Activated T-cell treated with anti-CD3 and anti-CD28 coated beads, Interleukin-2, amount 50 U/mL, for 72 hours (primary cell): ENCODE results near the gene CFAP61. TPM values are rescaled to one million over a fixed set of nuclear protein-coding genes. Genes with fewer than 3 reads are reported as not detected.
"Not testable (repeated sequence)": the region's sequence is repeated elsewhere in the genome, so short reads cannot be mapped to it uniquely, and the experiment has no call there.

ENCODE experiments used
- ATAC-seq, 2 donors: fragments of 150-1000 bp; cut with Tn5 transposase; replicated peaks in 1 of 2; 2 replicates each; pipeline ENCODE4 v1.10.0; 2021; ENCODE audit warnings: moderate library complexity in 2 of 2, mild to moderate bottlenecking in 1 of 2
- DNase-seq, 2 donors: peaks; one replicate each; pipeline ENCODE4 v3.0.0; 2021 to 2022; ENCODE audit warnings: mixed read lengths in 1 of 2
- H3K27ac Mint-ChIP-seq: one replicate; pipeline ENCODE4 v1.8.0; 2022; ENCODE audit warnings: mild to moderate bottlenecking, moderate library complexity, mixed read lengths
- H3K27me3 Mint-ChIP-seq: one replicate; pipeline ENCODE4 v1.8.0; 2022; ENCODE audit warnings: low read depth, mixed read lengths
- H3K36me3 Mint-ChIP-seq, 2 donors: one replicate each; pipeline ENCODE4 v1.8.0; 2022; ENCODE audit warnings: mixed read lengths in 2 of 2, mild to moderate bottlenecking in 1 of 2; ENCODE audit not compliant: insufficient read depth in 2 of 2
- H3K4me1 Mint-ChIP-seq: one replicate; pipeline ENCODE4 v1.8.0; 2022; ENCODE audit warnings: low read depth, mixed read lengths
- H3K4me3 Mint-ChIP-seq, 2 donors: one replicate each; pipeline ENCODE4 v1.8.0; 2022; ENCODE audit warnings: mild to moderate bottlenecking in 2 of 2, mixed read lengths in 2 of 2, moderate library complexity in 2 of 2
- H3K9me3 Mint-ChIP-seq, 2 donors: one replicate each; pipeline ENCODE4 v1.8.0; 2022; ENCODE audit warnings: mixed read lengths in 2 of 2
- total RNA-seq, 2 donors: library from RNA; stranded (reverse); gene quantifications; one replicate each; pipeline ENCODE4 v1.2.3, GENCODE V29; 2022

The CFAP61 gene
- total RNA-seq, 2 donors from 2014 or later: not detected

DNA sequence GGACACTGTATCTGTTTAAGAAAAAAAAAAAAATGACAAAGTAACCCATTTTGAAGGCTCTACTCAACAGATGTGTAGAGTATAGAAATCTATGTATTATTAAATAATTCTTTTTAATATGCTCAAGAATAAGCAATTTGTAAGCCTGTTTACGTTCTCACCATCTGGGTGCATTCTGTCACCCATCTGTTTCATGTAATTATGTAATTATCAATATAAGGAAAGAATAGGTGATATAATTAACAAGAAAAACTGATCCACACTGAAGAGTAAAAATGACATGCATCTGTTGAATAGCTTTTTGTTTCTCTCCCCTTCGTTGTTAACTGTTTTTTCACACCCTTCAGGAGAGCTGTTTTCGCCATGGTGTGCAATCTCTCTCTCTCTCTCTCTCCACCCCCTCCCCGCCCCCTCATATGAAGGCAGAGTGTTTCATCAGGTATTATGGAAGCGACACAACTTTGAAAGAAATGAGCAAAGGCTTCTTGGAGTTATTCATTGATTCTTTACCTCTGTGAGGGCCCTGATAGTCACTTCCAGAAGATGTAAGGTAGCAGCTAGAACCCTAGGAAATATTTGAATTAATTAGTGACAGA, 161.3 kb downstream of the CFAP61 start:
- Mint-ChIP-seq H3K4me3 (no peak overlapping the region), H3K27me3 (peaks cover 12% of the 10 kb centered on the region), H3K4me1 (no peaks in the 10 kb centered on the region), H3K9me3 (peaks cover 0 to 2% of the 10 kb centered on the region in 2 donors), H3K27ac (no peak overlapping the region), H3K36me3 (no peaks in the 10 kb centered on the region)
- DNase-seq (no peak), ATAC-seq (no peak)

DNA sequence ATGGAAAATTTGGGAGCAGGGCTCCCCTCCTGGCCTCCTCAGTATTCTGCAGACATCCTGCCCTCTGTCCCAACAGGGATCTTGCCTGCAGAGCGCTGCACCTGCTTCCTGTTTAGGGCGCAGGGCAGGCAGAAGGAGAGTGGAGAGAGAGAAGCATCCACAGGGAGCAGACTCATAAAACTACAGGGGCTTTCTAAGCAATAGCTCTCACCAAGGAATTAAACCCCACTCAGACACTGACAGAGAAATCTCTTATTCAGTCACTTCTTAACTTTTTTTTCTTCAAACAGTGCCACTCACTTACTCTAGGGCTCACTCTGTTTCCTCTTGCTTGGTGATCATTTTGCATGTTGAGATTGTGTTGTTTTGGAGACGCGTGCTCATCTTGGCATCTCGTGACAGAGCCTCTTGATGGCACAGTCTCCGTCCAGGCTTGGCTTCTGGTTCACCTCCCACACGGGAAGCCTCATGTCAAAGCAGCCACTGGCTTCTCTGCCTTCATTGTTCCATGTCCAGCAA, 162.5 kb downstream of the CFAP61 start:
- H3K4me3 Mint-ChIP-seq: no peak overlapping the region
- no peak overlapping the region for H3K27ac Mint-ChIP-seq
- no peaks in the 10 kb centered on the region for H3K4me1 Mint-ChIP-seq
- H3K9me3 Mint-ChIP-seq: peaks cover 0 to 2% of the 10 kb centered on the region in 2 donors
- no peak for ATAC-seq
- no peak for DNase-seq
- no peaks in the 10 kb centered on the region for H3K36me3 Mint-ChIP-seq
- H3K27me3 Mint-ChIP-seq: peaks cover 11% of the 10 kb centered on the region

DNA sequence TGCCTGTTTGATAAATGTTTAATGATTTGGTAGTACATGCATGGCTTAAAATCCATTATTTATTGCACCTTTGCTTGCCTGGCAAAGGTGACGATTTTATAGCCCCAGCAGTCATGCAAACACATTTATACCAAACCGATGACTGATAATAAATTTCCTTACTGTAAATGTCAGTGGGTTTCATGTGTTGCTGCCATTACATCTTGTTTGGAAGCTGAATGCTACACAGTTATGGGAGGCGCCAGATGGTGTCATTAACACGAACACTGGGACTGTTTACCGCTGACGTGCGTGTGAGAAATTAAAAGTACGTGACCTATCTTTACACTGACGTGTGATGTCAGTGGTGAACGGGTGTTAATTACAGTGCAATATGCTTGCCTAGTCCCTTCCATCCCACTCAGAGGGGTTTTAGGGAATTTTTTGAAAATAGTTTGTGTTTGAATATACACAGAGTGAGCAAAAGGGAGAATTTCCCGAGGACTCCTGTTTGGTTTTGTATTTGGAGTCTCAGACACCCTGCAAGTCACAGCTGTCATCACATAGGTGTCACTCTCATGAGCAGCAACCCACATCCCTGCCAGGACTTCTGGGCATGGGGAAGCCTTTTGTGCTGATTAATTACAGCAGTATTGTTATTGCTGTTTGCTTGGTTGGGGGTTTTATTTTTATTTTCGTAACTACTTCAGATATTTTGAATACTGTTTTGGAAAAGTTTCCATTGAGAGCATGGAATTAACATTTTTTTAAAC, 163.8 kb downstream of the CFAP61 start:
- peaks cover 11% of the 10 kb centered on the region for H3K27me3 Mint-ChIP-seq
- no peak overlapping the region for H3K27ac Mint-ChIP-seq
- no peak for DNase-seq
- H3K4me1 Mint-ChIP-seq: no peaks in the 10 kb centered on the region
- H3K9me3 Mint-ChIP-seq: peaks cover 0 to 2% of the 10 kb centered on the region in 2 donors
- peak in 1 of 2 donors; percentile 33 for ATAC-seq
- H3K4me3 Mint-ChIP-seq: no peak overlapping the region
- no peaks in the 10 kb centered on the region for H3K36me3 Mint-ChIP-seq

DNA sequence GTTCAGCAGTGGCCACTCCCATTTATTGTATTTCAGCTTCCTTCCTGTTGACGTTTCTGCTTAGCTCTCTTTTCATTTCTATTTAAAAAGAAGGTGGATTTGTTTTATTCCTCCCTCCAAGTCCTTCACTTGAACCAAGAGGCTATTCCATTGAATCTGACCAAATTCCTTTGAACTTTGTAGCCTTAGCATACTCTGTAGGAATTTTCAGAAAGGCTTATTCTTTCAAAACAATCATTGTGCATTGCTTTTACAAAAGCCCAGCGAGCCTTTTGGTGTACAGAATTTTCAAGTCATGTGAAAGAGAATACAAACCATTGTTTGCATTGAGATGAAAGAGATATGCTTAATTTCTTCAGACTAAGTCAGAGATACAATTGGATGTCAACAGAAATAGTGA, 164.6 kb downstream of the CFAP61 start:
- Mint-ChIP-seq H3K27ac (no peak overlapping the region), H3K27me3 (peaks cover 11% of the 10 kb centered on the region), H3K4me3 (no peak overlapping the region), H3K9me3 (peaks cover 0 to 2% of the 10 kb centered on the region in 2 donors), H3K4me1 (no peaks in the 10 kb centered on the region), H3K36me3 (no peaks in the 10 kb centered on the region)
- no peak for ATAC-seq
- DNase-seq: no peak

DNA sequence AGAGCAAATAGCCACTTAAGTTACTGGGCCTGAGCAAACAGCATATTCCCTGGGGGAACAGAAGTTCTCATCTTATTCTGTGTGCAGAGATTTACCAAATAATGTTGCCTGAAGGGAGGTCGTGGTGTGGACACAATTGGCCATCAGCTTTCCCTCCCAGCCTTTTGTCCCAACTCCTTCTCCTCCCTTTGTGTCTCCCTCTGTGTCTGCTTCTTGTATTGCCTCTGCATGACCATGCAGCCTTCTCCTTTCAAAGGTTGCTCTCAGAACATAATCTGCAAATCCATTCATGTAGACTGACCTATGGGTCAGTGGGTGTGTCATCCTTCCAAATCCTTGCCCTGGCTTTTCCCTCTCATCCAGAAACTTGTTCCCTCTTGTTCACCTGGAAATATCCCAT, 165.3 kb downstream of the CFAP61 start:
- ATAC-seq: no peak
- no peak overlapping the region for H3K4me3 Mint-ChIP-seq
- H3K9me3 Mint-ChIP-seq: peaks cover 0 to 2% of the 10 kb centered on the region in 2 donors
- no peak overlapping the region for H3K27ac Mint-ChIP-seq
- H3K27me3 Mint-ChIP-seq: peaks cover 11% of the 10 kb centered on the region
- DNase-seq: no peak
- H3K36me3 Mint-ChIP-seq: no peaks in the 10 kb centered on the region
- no peaks in the 10 kb centered on the region for H3K4me1 Mint-ChIP-seq

DNA sequence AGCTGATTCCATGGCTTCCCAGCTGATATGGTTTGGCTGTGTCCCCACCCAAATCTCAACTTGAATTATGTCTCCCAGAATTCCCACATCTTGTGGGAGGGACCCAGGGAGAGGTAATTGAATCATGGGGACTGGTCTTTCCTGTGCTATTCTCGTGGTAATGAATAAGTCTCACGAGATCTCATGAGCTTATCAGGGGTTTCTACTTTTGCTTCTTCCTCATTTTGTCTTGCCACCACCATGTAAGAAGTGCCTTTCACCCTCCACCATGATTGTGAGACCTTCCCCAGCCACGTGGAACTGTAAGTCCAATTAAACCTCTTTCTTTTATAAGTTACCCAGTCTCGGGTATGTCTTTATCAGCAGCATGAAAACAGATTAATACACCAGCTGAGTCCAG, 165.8 kb downstream of the CFAP61 start:
- H3K36me3 Mint-ChIP-seq, ATAC-seq, H3K27ac Mint-ChIP-seq, DNase-seq, H3K4me1 Mint-ChIP-seq, H3K9me3 Mint-ChIP-seq, H3K4me3 Mint-ChIP-seq: not testable (repeated sequence)
- H3K27me3 Mint-ChIP-seq: peaks cover 11% of the 10 kb centered on the region

DNA sequence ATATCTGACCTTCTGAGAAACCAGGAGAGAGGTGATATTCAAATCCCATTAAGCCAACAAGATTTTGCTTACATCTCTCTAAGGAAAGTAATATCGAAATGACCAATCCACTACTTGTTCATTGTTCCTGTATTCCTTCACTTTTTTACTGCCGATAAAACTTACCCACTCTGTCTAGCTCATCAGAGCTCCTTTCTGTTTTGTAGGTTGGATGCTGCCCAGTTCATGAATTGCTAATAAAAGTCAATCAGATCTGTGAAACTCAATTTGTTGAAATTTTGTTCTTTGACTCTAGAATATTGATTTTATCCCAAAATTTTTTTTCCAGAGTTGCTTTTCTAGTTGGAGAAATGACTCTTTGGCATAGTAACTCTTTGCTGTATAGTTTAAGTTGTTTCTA, 166.7 kb downstream of the CFAP61 start:
- Mint-ChIP-seq H3K4me1 (no peaks in the 10 kb centered on the region), H3K27ac (no peak overlapping the region), H3K4me3 (no peak overlapping the region), H3K36me3 (no peaks in the 10 kb centered on the region), H3K9me3 (peaks cover 0 to 2% of the 10 kb centered on the region in 2 donors), H3K27me3 (peaks cover 11% of the 10 kb centered on the region)
- no peak for DNase-seq
- ATAC-seq: no peak

DNA sequence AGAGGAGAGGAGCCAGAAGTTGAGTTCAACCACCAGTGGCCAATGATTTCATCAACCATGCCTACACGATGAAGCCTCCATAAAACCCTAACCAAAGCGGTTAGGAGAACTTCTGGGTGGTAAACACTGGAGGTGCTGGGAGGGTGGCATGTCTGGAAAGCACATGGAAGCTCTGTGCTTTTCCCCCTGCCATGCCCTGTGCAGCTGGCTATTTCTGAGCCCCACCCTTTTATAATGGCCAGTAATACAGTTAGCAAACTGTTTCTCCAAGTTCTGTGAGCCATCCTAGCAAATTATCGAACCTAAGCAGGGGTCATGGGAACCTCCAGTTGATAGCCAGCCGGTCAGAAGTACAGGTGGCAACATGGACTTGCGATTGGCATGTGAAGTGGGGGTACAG, 167.8 kb downstream of the CFAP61 start:
- Mint-ChIP-seq H3K4me1 (no peaks in the 10 kb centered on the region), H3K4me3 (no peak overlapping the region), H3K27ac (no peak overlapping the region), H3K36me3 (no peaks in the 10 kb centered on the region), H3K27me3 (peaks cover 8% of the 10 kb centered on the region), H3K9me3 (peaks cover 0 to 2% of the 10 kb centered on the region in 2 donors)
- ATAC-seq (no peak), DNase-seq (no peak)

DNA sequence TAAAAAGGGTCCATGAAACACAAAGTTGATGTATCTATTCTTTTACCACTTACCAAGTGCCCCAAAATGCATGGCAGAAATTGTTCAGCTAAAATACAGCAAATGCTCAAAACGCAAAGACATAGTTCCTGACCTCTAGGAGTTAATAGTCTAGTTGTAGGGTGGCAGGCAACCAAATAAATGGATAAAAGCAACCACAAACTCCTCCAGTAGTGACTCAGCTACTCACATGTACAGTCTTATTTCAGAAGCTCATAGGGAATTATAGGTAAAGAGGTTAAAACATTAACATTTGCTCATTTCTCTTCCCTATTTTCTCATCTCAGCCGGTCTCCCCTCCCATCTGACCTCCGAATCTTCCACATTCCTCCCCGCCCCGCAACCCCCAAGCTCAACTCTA, 171.6 kb downstream of the CFAP61 start:
- DNase-seq (no peak), ATAC-seq (no peak)
- Mint-ChIP-seq H3K4me3 (no peak overlapping the region), H3K9me3 (peaks cover 0 to 2% of the 10 kb centered on the region in 2 donors), H3K4me1 (no peaks in the 10 kb centered on the region), H3K27me3 (peaks cover 12% of the 10 kb centered on the region), H3K36me3 (peaks cover 1 to 2% of the 10 kb centered on the region in 2 donors), H3K27ac (no peak overlapping the region)

DNA sequence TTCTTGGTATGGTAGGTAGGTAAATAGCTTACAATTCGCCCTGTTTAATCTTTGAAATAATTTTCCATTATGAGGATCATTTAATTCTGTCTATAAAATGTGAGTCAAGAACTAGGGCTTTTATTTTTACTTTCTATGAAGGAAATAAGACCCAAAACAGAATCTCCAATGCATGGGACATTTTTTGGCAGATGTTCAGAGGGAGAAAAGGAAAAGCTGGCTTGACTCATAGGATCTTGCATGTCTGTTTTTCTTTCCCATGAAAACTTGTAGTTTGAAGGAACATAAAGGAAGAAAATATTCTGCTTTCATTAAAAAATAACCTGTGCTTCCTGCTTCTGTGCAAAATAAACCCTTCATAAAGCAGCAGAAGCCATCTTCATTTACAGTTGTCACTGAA, 172.5 kb downstream of the CFAP61 start:
- peaks cover 0 to 2% of the 10 kb centered on the region in 2 donors for H3K9me3 Mint-ChIP-seq
- no peak overlapping the region for H3K4me3 Mint-ChIP-seq
- DNase-seq (no peak), ATAC-seq (no peak)
- H3K36me3 Mint-ChIP-seq: peaks cover 1 to 2% of the 10 kb centered on the region in 2 donors
- no peak overlapping the region for H3K27ac Mint-ChIP-seq
- no peaks in the 10 kb centered on the region for H3K4me1 Mint-ChIP-seq
- H3K27me3 Mint-ChIP-seq: peaks cover 12% of the 10 kb centered on the region

DNA sequence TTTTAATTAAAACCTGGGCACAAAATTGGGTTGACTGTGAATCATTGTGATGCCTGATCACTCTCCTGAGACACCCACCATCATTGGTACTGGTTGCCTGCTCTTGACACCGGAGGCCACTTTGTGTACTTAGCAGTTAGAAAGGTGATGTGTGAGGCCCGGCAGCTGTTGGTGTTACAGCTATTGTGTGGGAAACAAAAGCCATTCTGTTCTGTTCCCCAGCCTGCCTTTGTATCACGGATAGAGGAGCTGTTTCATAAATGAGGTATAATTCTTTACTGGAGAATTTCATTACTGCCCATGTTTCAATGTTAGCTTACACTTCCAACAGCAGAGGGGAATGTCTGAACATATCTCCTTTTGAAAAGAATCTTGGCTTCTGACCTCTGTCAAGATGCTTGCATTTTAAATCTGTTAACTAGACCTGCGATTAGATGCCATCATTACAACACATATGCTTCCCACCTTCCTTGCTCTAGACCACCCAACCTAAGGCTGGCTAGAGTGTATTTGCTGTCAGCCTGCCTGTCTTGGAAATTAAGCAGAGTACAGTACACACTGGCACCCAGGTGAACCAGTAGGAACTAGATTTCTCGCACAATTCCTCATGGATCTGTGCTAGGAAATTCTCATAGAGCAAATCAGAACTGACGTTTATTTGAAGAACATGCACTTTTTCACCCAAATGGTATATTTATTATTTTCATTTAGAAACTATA, 173.2 kb downstream of the CFAP61 start:
- DNase-seq (no peak), ATAC-seq (no peak)
- Mint-ChIP-seq H3K4me1 (no peaks in the 10 kb centered on the region), H3K4me3 (no peak overlapping the region), H3K27ac (no peak overlapping the region), H3K9me3 (peaks cover 0 to 2% of the 10 kb centered on the region in 2 donors), H3K27me3 (peaks cover 12% of the 10 kb centered on the region), H3K36me3 (peaks cover 1 to 2% of the 10 kb centered on the region in 2 donors)

DNA sequence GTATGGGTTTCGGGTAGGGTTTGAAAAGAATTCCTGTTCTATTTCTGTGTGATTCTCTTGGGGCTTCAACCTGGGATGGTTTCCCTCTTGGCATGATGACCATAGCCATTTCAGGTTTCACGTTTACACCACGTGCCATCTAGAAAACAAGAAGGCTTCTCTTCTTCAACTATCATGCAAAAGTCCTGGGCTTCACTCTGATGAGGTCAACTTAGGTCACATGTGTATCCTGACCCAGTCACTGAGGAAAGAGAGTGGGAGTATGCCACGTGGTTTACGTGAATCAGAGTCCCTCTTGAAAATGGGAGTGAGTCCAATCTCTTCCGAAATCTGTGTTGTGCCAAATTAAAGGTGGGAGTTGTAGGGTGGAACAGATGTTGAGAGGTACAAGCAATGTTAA, 174.2 kb downstream of the CFAP61 start:
- no peak for ATAC-seq
- Mint-ChIP-seq H3K4me3 (no peak overlapping the region), H3K4me1 (no peaks in the 10 kb centered on the region), H3K27me3 (peaks cover 18% of the 10 kb centered on the region), H3K36me3 (peaks cover 1 to 2% of the 10 kb centered on the region in 2 donors), H3K27ac (no peak overlapping the region), H3K9me3 (peaks cover 0 to 2% of the 10 kb centered on the region in 2 donors)
- no peak for DNase-seq

DNA sequence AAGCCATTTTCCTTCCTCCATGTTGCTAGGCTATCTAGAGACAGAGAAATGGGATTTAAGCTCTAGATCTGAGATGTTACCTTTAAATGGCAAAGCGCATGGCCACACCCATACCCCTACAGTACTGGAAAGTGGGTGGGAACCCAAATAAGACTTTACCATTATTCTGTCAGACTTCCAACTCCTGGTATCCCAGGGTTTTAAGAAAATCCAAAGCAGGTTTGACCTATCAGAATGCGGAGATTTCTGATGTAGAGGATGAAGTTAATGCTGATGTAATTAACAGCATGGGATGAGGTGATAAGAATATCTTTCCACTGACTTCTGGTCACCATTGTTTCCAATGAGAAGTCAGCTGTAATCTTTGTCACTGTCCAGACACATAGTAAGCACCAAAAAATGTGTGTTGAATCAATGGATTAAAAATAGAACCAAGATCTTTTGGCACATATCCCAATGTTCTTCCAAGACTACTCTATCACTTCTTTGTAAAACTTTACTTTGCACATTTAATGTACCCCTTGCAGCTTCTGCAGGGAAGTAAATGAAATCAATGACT, 174.8 kb downstream of the CFAP61 start:
- ATAC-seq (no peak), DNase-seq (no peak)
- Mint-ChIP-seq H3K27me3 (peaks cover 19% of the 10 kb centered on the region), H3K4me3 (no peak overlapping the region), H3K36me3 (peaks cover 1 to 2% of the 10 kb centered on the region in 2 donors), H3K27ac (no peak overlapping the region), H3K4me1 (no peaks in the 10 kb centered on the region), H3K9me3 (peaks cover 0 to 2% of the 10 kb centered on the region in 2 donors)
